GM12801 (cell line): ENCODE data around the gene DCST2.

Experiments
- TF ChIP-seq, protein P1 (sequence below): IDR thresholded peaks from one replicate; pipeline ENCODE4 v1.5.1; 2011; ENCODE audit warnings: control low read depth; ENCODE audit not compliant: insufficient read length; ENCODE audit errors: extremely low read depth

DCST2 gene

DNA sequence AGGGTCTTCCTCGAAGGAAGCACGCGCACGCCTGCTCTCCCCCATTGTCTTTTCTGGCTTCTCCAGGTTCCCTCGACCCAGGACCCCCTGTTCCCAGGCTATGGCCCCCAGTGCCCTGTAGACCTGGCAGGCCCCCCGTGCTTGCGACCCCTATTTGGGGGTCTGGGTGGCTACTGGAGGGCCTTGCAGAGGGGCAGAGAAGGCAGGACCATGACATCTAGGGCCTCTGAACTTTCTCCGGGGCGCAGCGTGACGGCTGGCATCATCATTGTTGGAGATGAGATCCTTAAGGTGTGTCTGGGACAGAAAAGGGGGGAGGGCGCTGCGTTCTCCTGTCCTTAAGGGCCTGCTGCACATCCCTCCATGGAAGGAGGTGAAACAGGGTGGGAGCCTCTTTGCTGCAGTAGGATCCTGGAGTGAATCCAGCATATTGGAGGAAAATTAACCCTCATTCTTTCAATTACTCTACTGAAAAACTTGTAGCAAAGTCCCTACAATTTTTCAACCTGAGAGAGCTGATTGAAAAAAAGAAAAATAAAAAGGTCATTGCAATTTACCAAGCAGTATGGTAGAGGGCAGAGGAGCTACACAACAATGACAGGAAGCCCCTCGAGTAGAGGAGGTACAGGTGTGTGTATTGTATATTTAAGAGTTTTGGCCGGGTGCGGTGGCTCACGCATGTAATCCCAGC is 49.7 kb downstream of the DCST2 start:
- TF ChIP-seq, protein P1, sequence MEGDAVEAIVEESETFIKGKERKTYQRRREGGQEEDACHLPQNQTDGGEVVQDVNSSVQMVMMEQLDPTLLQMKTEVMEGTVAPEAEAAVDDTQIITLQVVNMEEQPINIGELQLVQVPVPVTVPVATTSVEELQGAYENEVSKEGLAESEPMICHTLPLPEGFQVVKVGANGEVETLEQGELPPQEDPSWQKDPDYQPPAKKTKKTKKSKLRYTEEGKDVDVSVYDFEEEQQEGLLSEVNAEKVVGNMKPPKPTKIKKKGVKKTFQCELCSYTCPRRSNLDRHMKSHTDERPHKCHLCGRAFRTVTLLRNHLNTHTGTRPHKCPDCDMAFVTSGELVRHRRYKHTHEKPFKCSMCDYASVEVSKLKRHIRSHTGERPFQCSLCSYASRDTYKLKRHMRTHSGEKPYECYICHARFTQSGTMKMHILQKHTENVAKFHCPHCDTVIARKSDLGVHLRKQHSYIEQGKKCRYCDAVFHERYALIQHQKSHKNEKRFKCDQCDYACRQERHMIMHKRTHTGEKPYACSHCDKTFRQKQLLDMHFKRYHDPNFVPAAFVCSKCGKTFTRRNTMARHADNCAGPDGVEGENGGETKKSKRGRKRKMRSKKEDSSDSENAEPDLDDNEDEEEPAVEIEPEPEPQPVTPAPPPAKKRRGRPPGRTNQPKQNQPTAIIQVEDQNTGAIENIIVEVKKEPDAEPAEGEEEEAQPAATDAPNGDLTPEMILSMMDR = no peak

DNA sequence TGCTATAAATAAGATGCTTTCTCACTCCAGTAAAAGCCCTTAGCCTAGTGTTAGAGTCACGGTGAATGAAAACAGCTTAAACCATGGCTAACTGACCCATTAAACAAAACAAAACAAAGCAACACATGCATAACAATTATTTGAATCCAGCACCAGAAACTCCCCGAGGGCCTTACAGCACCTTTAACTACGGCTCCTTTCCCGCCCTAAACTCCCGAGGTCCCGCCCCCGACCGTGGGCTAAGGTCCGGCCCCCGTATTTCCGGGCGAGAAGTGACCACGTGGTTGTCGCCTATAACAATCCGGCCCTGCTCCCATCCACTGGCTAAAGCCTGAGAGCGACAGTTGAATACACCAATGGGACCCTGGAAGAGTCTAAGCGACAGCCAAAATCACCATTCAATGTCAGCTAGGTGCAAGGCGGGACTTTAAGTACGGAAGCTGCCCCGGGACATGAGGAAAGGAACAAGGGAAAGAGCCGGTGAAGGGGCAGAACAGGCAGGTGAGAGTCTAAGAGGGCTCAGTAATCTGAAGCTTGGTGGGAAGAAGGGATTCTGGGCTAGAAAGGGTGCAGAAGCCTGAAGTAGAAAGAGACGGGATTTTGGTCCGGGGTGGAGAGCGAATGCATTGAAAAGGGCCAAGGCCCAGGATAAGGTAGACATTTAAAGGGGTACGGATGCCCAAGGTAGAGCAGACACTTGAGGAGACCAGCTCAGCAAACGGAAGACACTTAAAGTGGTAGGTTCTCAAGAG is 50.5 kb downstream of the DCST2 start, which contains the start of gene FLAD1:
Gene FLAD1, plus strand, starts transcription at position 448 of the 752 bp plus-strand sequence. CDS start 351 bp downstream, outside the sequence.
- TF ChIP-seq, protein P1 = no peak

DNA sequence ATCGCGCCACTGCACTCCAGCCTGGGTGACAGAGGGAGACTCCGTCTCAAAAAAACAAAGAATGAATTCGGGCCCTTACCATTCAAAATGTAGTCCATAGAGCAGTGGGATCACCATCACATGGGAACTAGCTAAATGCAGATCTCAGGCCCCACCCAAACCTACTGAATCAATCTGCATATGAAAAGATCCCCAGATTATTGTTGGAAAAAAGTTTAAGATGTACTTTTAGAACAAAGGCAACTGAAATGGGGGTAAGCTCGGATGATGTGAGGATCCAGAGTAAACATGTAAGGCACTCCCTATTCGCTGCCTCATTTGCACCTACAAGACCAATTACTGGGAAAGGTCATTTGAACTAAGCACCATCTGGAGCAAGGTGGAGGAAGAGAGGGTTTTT is 51.2 kb downstream of the DCST2 start:
- TF ChIP-seq, protein P1 = no peak

DNA sequence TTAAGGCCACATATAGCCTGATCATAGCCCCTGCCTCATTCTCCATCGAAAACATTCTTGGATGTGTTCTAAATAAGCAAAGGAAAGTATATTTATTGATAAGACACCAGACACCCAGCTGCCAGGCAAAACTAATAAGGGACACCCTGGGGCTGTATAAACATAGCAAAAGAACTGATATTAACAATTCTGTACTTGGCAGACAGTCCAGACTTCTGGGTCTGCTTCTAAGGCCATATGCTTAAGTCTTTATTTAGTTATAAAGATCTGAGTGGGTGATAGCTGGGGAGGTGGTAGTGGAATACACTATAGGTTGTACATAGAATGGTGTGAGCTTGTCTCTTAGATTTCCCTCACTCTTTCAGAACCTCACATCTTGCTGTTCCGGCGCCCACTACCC is 55.2 kb downstream of the DCST2 start:
- TF ChIP-seq, protein P1 = no peak

DNA sequence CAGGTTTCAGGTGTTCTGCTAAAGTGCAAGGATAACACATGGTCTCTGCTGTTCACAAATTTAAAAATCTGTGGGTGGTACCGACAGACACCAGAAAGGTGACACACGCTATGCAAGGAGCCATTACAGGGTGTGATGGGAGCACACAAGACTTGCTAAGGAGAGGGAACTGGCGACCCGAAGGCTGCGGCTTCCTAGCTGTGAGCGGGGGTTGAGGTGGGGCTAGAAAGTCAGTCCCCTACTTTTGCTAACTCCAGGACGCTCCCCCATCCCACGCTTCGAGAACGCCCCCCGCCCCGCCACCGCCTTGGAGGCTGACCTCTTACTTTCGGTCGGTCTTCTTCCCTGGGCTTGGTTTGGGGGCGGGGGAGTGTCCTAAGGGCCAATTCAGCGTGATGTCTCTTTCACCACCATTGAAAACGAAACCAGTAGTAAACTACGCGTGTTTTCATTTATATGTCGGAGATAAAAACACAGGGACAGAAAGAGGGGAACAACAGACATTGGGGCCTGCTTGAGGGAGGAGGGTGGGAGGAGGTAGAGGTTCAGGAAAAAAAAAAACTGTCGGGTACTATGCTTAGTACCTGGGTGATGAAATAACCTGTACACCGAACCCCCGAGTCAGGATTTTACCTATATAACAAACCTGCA is 58.0 kb downstream of the DCST2 start:
- TF ChIP-seq, protein P1 = no peak

DNA sequence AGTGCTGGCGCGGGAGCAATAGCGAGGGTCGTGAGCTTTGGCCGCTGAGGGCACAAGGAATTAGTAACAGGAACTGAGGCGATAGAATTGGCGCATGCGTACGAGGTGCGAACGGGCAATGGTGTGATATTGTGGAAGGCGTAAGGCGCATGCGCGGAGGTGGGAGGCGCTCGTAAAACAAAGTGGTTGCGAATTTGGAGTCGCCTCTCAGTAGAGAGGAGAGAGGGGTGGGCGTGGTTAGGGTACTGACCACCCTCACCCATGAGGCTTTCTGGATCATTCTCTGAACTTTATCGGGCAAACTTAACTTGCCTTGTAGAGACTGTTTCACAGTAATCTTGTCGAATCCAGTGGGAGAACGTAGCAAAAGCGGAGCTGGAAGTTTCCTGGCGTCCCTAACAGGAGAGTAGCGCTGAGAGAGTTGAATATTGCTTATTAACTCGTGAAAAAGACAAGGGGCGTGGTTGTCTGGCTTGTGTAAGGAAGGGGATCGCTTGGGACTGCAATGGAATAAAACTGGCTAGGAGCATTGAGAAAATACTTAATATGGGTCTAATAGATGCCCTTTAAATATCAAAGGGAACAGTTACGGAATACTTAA is 58.7 kb downstream of the DCST2 start:
- TF ChIP-seq, protein P1 = no peak

DNA sequence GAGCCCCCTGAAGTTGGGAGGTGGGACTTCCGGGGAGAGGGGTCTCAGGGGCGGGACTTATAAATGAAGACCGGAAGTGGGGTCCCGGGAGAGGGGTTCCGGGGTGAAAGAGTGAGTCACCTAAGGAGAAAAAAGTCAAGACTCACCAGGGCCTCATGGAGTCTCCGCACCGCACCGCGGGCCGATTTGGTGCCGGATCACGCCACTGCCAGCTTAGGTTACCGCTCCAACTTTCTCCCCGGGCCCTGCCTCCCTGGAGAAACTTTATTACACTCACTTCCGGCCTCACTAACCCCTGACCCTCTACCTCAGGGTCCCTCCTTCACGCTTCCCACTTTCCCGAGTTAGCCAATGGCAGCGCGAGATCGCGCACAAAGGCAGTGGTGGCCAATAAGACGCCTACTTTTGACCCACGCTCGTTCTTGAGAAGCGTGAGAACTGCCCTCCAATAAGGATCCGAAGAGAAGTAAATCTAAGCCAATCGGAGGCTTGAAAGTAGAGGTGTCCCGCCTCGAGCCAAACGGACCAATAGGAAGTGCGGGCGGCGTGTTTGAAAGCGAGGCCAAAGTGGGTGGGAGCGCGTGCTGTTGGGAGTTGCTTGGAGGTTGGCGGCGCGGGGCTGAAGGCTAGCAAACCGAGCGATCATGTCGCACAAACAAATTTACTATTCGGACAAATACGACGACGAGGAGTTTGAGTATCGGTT is 59.3 kb downstream of the DCST2 start, which contains the start of gene CKS1B:
Gene CKS1B, plus strand, starts transcription at position 580 of the 706 bp plus-strand sequence. Its CDS starts 65 bp downstream, at position 645.
- TF ChIP-seq, protein P1 = no peak
